Amygdala (tissue), 56 donors: Measurements from ENCODE around the gene MRPL54.
A peak's percentile ranks its signal among the peaks of the same experiment; 100 is the strongest.
"Not testable (repeated sequence)": the region's sequence is repeated elsewhere in the genome, so short reads cannot be mapped to it uniquely, and the experiment has no call there.

Experiments used
- DNase-seq, 56 donors: peaks; one replicate each; lab custom pipeline; 2025; lab: John Stamatoyannopoulos, UW

Gene MRPL54

DNA sequence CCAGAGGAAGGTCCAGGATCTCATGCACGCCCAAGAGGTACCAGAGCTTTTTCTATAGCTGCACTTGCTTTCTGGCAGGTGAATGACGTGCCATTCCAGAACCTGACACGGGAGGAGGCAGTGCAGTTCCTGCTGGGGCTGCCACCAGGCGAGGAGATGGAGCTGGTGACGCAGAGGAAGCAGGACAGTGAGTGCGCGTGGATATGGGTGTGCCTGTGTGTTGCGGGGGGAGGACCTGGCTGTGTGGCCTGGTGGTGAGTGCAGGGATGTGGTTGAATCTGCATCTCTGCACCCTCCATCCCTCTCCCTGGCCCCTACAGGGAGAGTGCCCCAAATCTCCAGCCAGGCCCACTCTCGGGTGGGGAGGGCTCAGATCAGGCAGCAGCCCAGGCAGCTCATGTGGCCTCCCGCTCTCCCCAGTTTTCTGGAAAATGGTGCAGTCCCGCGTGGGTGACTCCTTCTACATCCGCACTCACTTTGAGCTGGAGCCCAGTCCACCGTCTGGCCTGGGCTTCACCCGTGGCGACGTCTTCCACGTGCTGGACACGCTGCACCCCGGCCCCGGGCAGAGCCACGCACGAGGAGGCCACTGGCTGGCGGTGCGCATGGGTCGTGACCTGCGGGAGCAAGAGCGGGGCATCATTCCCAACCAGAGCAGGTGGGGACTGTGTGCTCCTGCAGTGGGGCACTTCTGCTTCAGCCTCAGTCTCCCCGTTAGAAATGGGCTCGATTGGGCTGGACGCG, 23.8 kb upstream of the MRPL54 start:
- no peak for DNase-seq

DNA sequence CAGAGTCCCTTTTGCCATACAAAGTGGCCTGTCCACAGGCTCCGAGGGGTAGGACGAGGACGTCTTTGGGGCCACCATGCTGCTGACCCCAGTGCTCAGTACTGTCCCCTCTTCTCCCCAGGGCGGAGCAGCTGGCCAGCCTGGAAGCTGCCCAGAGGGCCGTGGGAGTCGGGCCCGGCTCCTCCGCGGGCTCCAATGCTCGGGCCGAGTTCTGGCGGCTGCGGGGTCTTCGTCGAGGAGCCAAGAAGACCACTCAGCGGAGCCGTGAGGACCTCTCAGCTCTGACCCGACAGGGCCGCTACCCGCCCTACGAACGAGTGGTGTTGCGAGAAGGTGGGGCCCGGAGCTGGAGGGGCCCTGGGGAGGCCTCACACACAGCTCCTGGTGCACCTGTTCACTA, 22.1 kb upstream of the MRPL54 start:
- DNase-seq, result no peak

DNA sequence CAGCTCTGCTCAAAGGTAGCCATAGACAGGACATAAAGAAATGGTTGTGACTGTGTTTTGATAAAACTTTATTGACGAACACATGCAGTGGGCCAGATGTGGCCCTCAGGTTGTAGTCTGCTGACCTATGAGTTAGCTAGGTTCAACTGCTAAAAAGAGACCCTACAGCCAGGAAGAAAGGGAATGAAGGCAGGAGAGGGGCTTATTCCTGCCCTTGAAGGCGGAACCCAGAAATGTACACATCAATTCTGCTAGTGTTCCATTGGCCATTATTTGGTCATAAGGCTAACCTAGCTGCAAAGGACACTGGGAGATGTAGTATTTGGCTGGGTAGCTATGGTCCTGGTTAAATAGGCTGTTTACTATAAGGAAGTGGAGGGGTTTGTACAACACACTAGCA, 19.0 kb upstream of the MRPL54 start:
- DNase-seq, result no peak

DNA sequence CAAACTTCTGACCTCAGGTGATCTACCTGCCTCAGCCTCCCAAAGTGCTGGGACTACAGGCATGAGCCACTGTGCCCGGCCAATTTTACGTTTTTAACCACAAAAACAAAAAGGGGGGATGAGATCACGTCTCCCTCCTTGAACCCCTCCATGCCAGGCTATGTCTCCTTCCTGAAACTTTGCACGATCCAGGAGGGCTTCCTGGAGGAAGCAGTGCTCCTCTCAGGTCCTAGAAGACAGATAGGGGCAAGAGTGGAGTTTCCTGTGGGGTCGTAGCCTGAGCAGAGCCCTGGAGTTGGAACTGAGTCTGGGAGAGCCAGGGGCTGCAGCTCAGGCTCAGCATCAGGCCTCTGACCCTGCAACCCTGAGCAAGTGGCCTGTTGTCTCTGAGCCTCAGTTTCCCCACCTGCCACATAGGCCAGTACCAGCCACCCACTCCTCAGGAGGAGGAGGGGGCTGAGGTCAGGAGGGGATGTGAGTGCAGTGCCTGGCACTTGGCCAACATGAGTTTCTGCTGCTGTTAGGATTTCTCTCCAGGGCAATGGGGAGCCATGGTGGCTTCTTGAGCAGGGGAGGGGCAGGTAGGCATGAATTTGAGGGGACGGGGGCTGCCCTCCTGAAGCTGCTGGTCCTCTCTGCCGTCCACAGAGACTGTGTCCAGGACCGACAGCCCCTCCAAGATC, 17.0 kb upstream of the MRPL54 start:
- no peak for DNase-seq

DNA sequence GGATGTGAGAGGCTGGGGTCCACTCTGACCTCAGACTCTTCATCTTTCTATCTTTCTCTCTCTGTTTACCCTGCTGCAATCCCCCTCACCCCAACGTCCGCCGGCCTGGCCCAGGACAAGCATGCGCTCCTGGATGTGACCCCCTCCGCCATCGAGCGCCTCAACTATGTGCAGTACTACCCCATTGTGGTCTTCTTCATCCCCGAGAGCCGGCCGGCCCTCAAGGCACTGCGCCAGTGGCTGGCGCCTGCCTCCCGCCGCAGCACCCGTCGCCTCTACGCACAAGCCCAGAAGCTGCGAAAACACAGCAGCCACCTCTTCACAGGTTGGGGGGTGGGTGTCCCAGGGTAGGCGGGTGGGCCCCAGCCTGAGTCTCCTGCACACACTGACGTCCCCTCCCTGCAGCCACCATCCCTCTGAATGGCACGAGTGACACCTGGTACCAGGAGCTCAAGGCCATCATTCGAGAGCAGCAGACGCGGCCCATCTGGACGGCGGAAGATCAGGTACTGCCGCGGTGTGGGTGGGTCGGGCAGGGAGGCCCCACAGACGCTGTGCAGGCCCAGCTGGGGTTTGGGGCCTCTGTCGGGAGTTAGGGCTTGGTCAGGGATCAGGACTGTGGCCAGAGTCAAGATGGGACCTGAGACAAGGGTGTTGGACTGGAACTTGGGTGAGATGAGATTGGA, 16.0 kb upstream of the MRPL54 start:
- no peak for DNase-seq

DNA sequence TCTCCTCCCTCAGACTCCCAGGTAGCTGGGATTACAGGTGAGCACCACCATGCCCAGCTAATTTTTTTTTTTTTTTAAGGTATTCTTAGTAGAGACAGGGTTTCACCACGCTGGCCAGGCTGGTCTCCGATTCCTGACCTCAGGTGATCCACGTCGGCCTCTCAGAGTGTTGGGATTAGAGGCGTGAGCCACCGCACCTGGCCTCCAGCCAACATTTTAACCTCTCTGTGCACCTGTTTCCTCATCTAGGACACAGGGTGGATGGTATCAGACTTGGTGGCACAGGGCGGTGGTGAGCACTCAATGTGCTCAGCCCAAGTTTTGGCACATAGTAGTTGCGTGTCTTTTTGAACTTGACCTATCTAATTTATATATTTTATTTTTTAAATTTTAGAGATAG, 13.5 kb upstream of the MRPL54 start:
- DNase-seq, result no peak

DNA sequence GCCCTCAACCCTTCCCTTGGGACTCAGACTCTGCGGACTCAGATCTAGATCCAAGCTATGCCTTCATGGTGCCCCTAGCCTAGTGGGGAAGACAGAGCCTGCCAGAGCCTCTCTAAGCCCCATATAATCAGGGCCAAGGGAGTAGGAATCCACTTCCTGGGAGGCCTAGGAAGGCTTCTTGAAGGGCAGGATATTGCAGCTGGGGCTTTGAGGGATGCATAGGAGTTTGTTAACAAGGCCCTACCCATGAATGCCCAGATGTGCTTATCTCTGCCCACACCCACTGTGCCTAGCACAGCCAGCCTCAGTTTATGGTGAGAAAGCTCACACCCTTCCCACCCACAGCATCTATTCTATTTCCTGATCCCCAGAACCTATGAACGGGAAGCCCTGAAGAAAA, 12.3 kb upstream of the MRPL54 start:
- no peak for DNase-seq

DNA sequence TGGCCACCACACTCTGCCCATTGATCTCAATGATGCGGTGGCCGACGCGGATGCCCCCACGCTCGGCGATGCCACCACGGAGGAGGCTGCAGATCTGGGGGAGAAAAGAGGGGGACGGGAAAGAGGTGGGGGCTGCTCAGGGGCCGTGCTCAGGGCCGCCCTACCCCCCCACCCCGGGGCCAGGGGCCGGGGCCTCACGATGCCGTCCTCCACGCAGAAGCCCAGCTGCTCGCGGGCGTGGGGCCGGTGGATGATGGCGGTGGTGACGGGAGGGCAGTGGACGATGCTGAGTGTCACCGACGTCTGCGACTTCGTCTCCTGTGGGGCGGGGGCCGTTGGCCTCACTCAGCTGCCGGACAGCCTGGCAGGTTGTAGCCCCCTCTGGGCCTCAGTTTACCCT, 11.2 kb upstream of the MRPL54 start:
- no peak for DNase-seq

DNA sequence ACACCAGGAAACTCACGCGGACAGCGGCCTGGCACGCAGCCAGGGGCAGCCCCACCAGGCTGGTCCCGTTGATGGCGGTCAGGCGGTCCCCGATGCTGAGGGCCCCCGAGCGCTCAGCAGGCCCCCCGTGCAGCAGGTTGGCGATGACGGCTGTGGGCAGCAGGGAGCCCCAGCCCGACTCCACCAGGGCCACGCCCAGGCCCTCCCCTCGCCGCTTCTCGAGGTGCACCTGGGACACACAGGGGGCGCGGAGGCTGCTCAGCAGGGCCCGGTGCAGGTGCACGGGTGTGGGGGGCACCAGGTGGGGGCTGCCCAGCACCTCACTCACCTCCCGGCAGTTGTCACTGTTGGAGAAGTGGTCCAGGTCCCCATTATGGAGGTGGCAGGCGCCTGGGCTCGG, 10.0 kb upstream of the MRPL54 start:
- DNase-seq, result no peak

DNA sequence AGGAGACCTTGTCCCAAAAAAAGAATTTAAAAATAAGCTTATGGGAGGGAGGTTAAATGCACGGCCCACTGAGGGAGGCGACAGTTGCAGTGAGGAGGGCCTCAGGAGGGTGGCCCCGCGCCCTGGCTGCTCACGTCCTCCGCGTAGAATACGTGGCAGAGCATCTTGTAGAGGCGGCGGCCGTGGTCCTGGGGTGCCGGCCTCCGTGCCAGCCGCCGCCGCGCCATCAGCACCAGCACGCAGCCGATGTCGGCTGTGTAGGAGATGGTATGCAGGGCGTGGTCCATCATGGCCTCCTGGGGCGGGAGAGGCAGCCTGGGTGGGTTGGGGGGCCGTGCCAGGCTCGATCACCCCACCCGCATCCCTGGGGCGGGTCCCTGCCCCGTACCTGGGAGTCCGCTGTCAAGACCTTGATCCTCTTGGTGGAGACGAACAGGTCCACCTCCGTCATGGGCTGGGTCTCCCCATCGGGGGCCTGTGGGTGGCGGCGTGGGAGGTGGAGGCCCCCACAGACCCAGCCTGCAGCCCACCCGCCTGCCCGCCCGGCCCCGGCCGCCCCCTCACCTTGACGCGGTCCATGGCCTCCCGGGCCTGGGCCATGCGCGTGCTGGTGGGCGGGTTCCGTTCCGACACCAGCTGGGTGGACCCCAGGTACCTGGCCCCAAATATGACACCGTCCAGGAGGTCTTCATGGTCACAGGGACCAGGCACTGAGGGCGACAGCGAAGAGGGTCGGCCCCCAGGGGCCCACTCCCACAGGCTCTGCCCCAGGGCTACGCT, 8.7 kb upstream of the MRPL54 start:
- no peak for DNase-seq

DNA sequence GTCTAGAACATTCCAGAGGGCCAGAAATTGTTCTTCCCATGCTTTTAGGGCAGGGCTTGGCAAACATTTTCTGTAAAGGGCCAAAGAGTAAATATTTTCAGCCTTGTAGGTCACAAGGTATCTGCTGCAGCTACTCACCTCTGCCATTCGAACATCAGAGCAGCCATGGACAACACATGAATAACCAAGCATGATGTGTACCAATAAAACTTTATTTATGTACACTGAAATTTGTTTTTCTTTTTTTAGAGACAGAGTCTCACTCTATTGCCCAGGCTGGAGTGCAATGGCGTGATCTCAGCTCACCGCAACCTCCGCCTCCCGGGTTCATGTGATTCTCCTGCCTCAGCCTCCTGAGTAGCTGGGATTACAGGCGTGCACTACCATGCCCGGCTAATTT, 4.8 kb upstream of the MRPL54 start:
- DNase-seq, result not testable (repeated sequence)

DNA sequence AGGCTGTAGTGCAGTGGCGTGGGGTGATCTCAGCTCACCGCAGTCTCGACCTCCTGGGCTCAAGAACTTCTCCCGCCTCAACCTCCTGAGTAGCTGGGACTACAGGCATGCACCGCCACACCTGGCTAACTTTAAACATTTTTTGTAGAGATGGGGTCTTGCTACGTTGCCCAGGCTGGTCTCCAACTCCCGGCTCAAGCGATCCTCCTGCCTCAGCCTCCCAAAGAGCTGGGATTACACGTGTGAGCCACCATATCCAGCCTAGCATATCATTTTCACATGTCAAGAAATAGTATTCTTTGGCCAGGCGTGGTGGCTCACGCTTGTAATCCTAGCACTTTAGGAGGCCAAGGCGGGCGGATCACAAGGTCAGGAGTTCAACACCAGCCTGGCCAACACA, 4.2 kb upstream of the MRPL54 start:
- DNase-seq, result not testable (repeated sequence)

DNA sequence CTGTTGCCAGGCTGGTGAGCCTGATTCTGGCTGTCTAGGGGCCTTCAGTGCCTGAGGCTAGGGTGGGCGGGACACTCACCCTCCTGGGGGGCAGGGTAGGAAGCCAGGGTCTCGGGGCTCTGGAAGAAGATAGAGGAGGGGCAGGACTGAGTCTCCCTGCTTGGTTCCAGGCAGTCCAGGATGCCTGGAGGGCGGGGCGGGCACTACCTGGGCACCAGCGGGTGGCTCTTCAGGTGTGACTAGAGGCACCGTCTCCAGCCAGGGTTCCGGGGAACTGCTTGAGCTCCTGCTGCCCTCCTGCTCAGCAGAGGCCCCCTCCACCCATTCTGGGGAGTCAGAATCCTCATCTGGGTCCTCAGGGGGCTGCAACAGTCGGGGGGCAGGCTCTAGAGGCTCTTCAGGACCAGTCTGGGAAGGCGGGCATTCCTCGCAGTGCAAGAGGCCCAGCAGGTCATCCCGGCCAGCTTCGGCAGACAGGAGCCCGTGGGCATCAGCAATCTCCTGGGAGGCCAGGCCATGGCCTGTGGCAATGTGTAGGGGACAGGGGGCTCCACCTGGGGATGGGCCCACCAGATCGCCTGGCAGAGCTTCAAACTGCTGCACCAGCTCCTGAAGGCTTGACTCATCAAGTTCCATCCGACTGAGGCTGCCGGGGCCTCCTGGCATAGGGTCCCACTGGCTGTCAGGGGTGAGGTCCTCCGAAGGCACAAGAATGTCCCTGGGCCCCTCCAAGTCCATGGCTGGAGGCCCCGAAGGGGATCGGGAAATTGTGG, 2.8 kb upstream of the MRPL54 start:
- DNase-seq, result peak in 1 of 56 donors; percentile 7

DNA sequence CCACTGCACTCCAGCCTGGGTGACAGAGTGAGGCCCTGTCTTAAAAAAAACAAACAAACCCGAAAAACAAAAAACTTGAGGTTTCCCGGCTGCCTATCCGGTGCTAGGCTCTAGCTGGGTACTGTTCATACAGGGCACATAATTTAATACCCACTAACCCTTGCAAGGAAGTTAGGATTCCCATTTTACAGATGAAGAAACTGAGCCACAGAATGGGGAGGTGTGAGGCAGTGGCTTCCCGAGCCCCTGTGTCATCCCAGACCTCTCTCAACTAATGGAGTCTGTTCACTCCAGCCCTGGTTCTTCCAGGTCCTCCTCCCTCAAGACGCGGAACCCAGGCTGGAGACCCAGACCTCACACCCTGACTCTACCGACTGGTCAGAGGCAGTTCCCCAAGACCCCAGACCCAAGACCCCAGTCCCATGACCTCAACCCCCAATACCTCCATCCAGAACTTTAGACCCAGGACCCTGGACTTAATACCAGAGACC, 1.6 kb upstream of the MRPL54 start:
- peak in 1 of 56 donors; percentile 38 for DNase-seq

DNA sequence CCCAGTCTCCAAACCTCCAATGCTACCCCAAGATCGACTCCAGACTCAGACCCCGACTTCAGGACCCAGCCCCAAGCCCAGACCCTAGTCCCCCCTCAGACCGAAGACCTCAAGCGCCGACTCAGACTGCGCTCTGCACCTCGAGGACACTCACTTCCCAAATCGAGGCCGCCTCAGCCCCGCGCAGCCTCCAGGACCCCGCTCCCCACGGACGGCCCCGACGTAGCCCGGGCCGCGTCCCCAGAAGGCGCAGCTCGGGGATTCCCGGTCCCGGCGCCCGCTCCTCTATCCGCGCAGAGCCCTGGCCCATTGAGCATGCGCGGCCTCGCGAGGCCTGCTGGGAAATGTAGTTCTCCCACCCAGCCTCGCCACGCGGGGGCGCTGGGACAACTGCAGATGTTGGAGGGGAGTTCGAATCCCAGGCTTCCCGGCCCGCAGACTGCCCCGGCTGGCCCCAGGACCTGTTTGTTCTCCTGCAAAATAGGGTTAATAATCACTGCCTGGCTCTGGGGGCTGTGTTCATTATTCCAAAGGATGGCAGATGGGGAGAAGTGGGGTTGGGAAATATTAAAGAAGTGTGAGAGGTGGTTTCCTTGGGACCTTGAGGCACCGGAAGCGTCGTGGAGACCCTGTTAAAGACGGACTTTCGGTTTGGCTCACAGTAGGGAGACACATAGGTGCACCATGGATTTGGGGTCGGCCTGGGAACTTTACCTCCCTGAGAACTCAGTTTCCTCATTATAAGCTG, 926 bp upstream of the MRPL54 start, which contains the start of gene APBA3:
APBA3 (minus strand) TSS at position 311 of the 748 bp plus-strand sequence. CDS start 1,428 bp downstream, outside the sequence.
- DNase-seq, result peak; percentile 10 to 94 (median 78)

DNA sequence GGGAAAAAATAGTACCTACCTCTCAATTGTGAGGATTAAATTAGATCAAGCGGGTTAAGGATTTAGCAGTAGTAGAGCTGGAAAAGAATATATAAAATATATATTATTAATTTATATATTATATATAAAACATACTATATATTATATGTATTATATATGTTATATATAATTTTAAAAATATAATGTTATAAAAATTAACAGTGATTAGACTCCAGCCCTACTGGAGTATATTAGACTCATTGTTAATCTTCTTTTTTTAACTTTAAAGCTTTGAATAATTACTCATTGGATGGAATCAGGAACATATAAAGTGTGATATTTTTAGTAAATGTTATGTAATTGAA, 380 bp upstream of the MRPL54 start:
- no peak for DNase-seq

DNA sequence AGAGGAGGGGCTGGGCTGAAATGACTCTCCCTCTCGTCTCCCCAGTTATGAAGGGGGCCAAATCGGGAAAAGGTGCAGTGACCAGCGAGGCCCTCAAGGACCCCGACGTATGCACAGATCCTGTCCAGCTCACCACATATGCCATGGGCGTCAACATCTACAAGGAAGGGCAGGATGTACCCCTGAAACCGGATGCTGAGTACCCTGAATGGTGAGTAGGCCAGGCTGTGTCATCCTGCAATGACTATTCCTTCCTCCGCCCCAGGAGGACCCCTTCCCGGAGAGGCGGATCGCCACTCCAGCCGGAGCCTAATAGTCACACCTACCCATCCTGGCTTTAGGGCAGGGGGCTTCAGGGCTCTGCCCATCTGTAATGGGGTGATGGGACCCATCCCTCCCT, 2.6 kb downstream of the MRPL54 start:
- DNase-seq, result no peak

DNA sequence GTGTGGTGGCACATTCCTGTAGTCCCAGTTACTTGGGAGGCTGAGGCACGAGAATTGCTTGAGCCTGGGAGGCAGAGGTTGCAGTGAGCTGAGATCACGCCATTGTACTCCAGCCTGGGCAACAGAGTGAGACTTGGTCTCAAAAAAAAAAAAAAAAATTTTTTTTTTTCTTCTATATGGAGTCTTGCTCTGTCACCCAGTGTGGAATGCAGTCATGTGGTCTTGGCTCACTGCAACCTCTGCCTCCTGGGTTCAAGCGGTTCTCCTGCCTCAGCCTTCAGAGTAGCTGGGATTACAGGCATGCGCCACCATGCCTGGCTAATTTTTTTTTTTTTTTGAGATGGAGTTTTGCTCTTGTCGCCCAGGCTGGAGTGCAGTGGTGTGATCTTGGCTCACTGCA, 3.3 kb downstream of the MRPL54 start:
- DNase-seq, result not testable (repeated sequence)

DNA sequence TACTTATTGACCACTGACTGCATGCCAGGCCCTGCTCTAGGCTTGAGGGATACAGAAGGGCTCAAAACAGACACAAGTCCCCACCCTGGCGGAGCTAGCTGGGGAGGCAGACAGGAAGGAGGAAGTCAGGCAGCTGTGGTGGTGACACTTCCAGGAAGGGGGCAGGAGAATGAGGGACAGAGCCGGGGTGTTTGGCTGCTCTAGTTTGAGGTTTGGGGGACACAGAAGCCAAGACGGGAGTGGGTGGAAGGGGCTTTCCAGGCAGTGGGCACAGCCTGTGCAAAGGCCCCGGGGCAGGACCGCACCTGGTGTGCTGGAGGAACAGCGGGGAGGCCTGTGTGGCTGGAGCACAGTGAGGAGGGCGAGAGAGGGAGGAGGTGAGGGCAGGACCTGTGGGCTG, 4.0 kb downstream of the MRPL54 start:
- no peak for DNase-seq
